K562 (cell line): Measurements from ENCODE around the gene MRPL4.

Experiments
- ELF1 ChIP-seq: fragments of 200-800 bp; sonication (Bioruptor generic); IDR thresholded peaks from 2 replicates; pipeline ENCODE4 v1.6.1; 2016; ENCODE audit warnings: missing genetic modification characterization, missing compliant biosample characterization
- GTF2F1 ChIP-seq: IDR thresholded peaks from 2 replicates; pipeline ENCODE4 v1.6.1; 2011; ENCODE audit warnings: low read depth, low read length, improper control_type of control experiment
- POLR2AphosphoS5 ChIP-seq: IDR thresholded peaks from 2 replicates; pipeline ENCODE4 v1.6.1; 2011; ENCODE audit warnings: mild to moderate bottlenecking, low read depth, low read length, moderate library complexity; ENCODE audit not compliant: control insufficient read depth, insufficient read depth
- TARDBP ChIP-seq: fragments of 450-650 bp; IDR thresholded peaks from 2 replicates; pipeline ENCODE4 v1.6.1; 2016
- ZNF274 ChIP-seq: IDR thresholded peaks from 2 replicates; pipeline ENCODE4 v1.6.1; 2011; ENCODE audit warnings: low read depth, mild to moderate bottlenecking, low read length, moderate library complexity, borderline replicate concordance
- ZNF324 ChIP-seq: fragments of 250-450 bp; sonication (Bioruptor Pico); IDR thresholded peaks from 2 replicates; pipeline ENCODE4 v1.4.0; 2020; ENCODE audit warnings: mild to moderate bottlenecking
- ZNF583 ChIP-seq: fragments of 250-450 bp; sonication (Bioruptor Pico); IDR thresholded peaks from 2 replicates; pipeline ENCODE4 v1.4.0; 2020
- TF ChIP-seq, protein P1 (sequence below), 3 experiments: IDR thresholded peaks in 2 of 3; conservative IDR thresholded peaks in 1 of 3; 2 replicates each; pipeline ENCODE4 v1.5.1; 2011 to 2012; ENCODE audit warnings: low read length in 3 of 3, mild to moderate bottlenecking in 3 of 3, control low read depth in 2 of 3, improper control_type of control experiment in 1 of 3, inconsistent platforms in 1 of 3, low read depth in 1 of 3, mixed read lengths in 1 of 3, moderate library complexity in 1 of 3; ENCODE audit not compliant: insufficient read depth in 2 of 3
- TF ChIP-seq, protein P2 (sequence below): IDR thresholded peaks from 2 replicates; pipeline ENCODE4 v1.6.1; 2012; ENCODE audit warnings: low read depth, low read length, improper control_type of control experiment, borderline replicate concordance
- TF ChIP-seq, protein P3 (sequence below), 2 experiments: IDR thresholded peaks in 1 of 2; conservative IDR thresholded peaks in 1 of 2; 2 replicates each; pipeline ENCODE4 v1.6.1; 2016; ENCODE audit warnings: low read depth in 2 of 2, mild to moderate bottlenecking in 1 of 2, missing compliant biosample characterization in 1 of 2, missing genetic modification characterization in 1 of 2, moderate library complexity in 1 of 2
- TF ChIP-seq, protein P4 (sequence below): fragments of 450-650 bp; formaldehyde crosslinking; IDR thresholded peaks from 2 replicates; pipeline ENCODE4 v1.4.0; 2020; ENCODE audit warnings: mild to moderate bottlenecking, moderate library complexity
- TF ChIP-seq, protein P5 (sequence below): fragments of 450-650 bp; IDR thresholded peaks from 2 replicates; pipeline ENCODE4 v1.6.1; 2016; ENCODE audit warnings: antibody characterized with exemption
- TF ChIP-seq, protein P6 (sequence below): sonication (generic); formaldehyde crosslinking; IDR thresholded peaks from 2 replicates; pipeline ENCODE4 v1.9.0; 2022; ENCODE audit warnings: mild to moderate bottlenecking, missing genetic modification reagents

DNA sequence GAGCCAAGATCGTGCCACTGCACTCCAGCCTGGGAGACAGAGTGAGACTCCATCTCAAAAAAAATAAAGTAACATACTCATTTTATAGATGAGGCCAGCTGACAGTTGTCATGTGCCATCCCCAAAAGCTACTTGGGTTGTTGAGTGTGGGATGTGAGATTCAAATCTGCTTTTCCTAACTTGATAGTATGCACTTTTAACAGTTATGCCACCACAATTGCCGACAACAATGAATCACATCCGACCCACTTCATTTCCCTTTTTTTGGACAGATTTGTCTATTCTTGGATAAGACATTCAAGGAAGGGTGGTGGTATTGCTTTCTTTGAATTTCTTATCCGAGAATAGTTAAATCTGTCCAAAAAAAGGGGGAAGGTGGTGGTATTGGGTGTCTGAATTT is 41.0 kb upstream of the MRPL4 start:
- TF ChIP-seq, protein P1, sequence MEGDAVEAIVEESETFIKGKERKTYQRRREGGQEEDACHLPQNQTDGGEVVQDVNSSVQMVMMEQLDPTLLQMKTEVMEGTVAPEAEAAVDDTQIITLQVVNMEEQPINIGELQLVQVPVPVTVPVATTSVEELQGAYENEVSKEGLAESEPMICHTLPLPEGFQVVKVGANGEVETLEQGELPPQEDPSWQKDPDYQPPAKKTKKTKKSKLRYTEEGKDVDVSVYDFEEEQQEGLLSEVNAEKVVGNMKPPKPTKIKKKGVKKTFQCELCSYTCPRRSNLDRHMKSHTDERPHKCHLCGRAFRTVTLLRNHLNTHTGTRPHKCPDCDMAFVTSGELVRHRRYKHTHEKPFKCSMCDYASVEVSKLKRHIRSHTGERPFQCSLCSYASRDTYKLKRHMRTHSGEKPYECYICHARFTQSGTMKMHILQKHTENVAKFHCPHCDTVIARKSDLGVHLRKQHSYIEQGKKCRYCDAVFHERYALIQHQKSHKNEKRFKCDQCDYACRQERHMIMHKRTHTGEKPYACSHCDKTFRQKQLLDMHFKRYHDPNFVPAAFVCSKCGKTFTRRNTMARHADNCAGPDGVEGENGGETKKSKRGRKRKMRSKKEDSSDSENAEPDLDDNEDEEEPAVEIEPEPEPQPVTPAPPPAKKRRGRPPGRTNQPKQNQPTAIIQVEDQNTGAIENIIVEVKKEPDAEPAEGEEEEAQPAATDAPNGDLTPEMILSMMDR (IDR thresholded peaks at IDR 0.05 in 2 of 3, conservative IDR thresholded peaks at IDR 0.05 in 1 of 3; ENCODE audit: insufficient read depth in 2 of 3, low read depth in 1 of 3, low read length in 3 of 3): no peak
- TF ChIP-seq TARDBP (no peak), ZNF324 (CRISPR knock-in tag) (no peak), POLR2AphosphoS5 (no peak), ZNF274 (no peak), GTF2F1 (no peak), ELF1 (tag) (no peak), ZNF583 (no peak)
- TF ChIP-seq, protein P2, sequence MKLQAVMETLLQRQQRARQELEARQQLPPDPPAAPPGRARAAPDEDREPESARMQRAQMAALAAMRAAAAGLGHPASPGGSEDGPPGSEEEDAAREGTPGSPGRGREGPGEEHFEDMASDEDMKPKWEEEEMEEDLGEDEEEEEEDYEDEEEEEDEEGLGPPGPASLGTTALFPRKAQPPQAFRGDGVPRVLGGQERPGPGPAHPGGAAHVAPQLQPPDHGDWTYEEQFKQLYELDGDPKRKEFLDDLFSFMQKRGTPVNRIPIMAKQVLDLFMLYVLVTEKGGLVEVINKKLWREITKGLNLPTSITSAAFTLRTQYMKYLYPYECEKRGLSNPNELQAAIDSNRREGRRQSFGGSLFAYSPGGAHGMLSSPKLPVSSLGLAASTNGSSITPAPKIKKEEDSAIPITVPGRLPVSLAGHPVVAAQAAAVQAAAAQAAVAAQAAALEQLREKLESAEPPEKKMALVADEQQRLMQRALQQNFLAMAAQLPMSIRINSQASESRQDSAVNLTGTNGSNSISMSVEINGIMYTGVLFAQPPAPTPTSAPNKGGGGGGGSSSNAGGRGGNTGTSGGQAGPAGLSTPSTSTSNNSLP: no peak
- TF ChIP-seq, protein P3, sequence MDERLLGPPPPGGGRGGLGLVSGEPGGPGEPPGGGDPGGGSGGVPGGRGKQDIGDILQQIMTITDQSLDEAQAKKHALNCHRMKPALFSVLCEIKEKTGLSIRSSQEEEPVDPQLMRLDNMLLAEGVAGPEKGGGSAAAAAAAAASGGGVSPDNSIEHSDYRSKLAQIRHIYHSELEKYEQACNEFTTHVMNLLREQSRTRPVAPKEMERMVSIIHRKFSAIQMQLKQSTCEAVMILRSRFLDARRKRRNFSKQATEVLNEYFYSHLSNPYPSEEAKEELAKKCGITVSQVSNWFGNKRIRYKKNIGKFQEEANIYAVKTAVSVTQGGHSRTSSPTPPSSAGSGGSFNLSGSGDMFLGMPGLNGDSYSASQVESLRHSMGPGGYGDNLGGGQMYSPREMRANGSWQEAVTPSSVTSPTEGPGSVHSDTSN (CRISPR knock-in tag; IDR thresholded peaks at IDR 0.05; ENCODE audit: low read depth): no peak
- TF ChIP-seq, protein P3 (tag; conservative IDR thresholded peaks at IDR 0.05; ENCODE audit: low read depth): no peak
- TF ChIP-seq, protein P4, sequence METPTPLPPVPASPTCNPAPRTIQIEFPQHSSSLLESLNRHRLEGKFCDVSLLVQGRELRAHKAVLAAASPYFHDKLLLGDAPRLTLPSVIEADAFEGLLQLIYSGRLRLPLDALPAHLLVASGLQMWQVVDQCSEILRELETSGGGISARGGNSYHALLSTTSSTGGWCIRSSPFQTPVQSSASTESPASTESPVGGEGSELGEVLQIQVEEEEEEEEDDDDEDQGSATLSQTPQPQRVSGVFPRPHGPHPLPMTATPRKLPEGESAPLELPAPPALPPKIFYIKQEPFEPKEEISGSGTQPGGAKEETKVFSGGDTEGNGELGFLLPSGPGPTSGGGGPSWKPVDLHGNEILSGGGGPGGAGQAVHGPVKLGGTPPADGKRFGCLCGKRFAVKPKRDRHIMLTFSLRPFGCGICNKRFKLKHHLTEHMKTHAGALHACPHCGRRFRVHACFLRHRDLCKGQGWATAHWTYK (CRISPR knock-in tag): no peak
- TF ChIP-seq, protein P5, sequence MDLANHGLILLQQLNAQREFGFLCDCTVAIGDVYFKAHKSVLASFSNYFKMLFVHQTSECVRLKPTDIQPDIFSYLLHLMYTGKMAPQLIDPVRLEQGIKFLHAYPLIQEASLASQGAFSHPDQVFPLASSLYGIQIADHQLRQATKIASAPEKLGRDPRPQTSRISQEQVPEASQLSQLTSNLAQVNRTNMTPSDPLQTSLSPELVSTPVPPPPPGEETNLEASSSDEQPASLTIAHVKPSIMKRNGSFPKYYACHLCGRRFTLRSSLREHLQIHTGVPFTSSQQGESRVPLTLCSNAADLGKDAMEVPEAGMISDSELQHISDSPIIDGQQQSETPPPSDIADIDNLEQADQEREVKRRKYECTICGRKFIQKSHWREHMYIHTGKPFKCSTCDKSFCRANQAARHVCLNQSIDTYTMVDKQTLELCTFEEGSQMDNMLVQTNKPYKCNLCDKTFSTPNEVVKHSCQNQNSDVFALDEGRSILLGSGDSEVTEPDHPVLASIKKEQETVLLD: no peak
- TF ChIP-seq, protein P6, sequence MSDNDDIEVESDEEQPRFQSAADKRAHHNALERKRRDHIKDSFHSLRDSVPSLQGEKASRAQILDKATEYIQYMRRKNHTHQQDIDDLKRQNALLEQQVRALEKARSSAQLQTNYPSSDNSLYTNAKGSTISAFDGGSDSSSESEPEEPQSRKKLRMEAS (CRISPR knock-in tag): no peak
